Mesendoderm (in vitro differentiated cells): ENCODE measurements around the gene ZNF548.

Source experiments
- DNase-seq: peaks from one replicate; pipeline ENCODE4 v3.0.0; 2013
- H2AK5ac ChIP-seq: 2 replicates; pipeline ENCODE4 v1.6.1; 2013; ENCODE audit warnings: low read length, inconsistent platforms
- H2BK120ac ChIP-seq: 2 replicates; pipeline ENCODE4 v1.6.1; 2013; ENCODE audit warnings: low read depth, mild to moderate bottlenecking, low read length, moderate library complexity, mixed read lengths
- H2BK15ac ChIP-seq: replicated peaks from 2 replicates; pipeline ENCODE4 v1.6.1; 2013; ENCODE audit warnings: low read depth, mild to moderate bottlenecking, moderate library complexity
- H2BK5ac ChIP-seq: 2 replicates; pipeline ENCODE4 v1.6.1; 2013; ENCODE audit warnings: low read length, inconsistent platforms
- H3K18ac ChIP-seq: 2 replicates; pipeline ENCODE4 v1.6.1; 2013; ENCODE audit warnings: mild to moderate bottlenecking, low read length, mixed read lengths
- H3K23ac ChIP-seq: one replicate; pipeline ENCODE4 v1.6.1; 2013; ENCODE audit warnings: low read length
- H3K27ac ChIP-seq: 2 replicates; pipeline ENCODE4 v1.5.1; 2013; ENCODE audit warnings: low read depth, mild to moderate bottlenecking, inconsistent platforms, low read length, moderate library complexity
- H3K27me3 ChIP-seq: 2 replicates; pipeline ENCODE4 v1.6.1; 2013; ENCODE audit warnings: low read length, control low read depth, mild to moderate bottlenecking, inconsistent platforms; ENCODE audit not compliant: insufficient read depth, poor library complexity
- H3K36me3 ChIP-seq: 2 replicates; pipeline ENCODE4 v1.6.1; 2013; ENCODE audit warnings: low read length, inconsistent platforms; ENCODE audit not compliant: control insufficient read depth, insufficient read depth
- H3K4ac ChIP-seq: one replicate; pipeline ENCODE4 v1.6.1; 2013; ENCODE audit warnings: low read depth, mild to moderate bottlenecking, low read length, moderate library complexity
- H3K4me1 ChIP-seq: 2 replicates; pipeline ENCODE4 v1.6.1; 2013; ENCODE audit warnings: low read depth, low read length, inconsistent platforms; ENCODE audit not compliant: control insufficient read depth
- H3K4me2 ChIP-seq: 2 replicates; pipeline ENCODE4 v1.6.1; 2013; ENCODE audit warnings: low read length
- H3K4me3 ChIP-seq: 2 replicates; pipeline ENCODE4 v1.5.1; 2013; ENCODE audit warnings: mild to moderate bottlenecking, low read length
- H3K56ac ChIP-seq: one replicate; pipeline ENCODE4 v1.6.1; 2013; ENCODE audit warnings: low read length
- H3K79me1 ChIP-seq: 2 replicates; pipeline ENCODE4 v1.6.1; 2013; ENCODE audit warnings: low read length, inconsistent platforms
- H3K79me2 ChIP-seq: 2 replicates; pipeline ENCODE4 v1.6.1; 2013; ENCODE audit warnings: mild to moderate bottlenecking, low read length; ENCODE audit not compliant: control insufficient read depth, insufficient read depth
- H3K9ac ChIP-seq: 2 replicates; pipeline ENCODE4 v1.6.1; 2013; ENCODE audit warnings: low read length, inconsistent platforms
- H4K5ac ChIP-seq: one replicate; pipeline ENCODE4 v1.6.1; 2013; ENCODE audit warnings: low read length
- H4K8ac ChIP-seq: one replicate; pipeline ENCODE4 v1.6.1; 2013; ENCODE audit warnings: low read depth, mild to moderate bottlenecking, control low read depth, low read length, moderate library complexity
- WGBS: extraction: QIAGEN DNeasy Blood & Tissue Kit; methylation state at CpG from one replicate; pipeline ENCODE4 v1.1.7; 2013; ENCODE audit warnings: low lambda C conversion rate, missing lambda C conversion rate; ENCODE audit not compliant: insufficient coverage; ENCODE audit errors: extremely low coverage; 5-methylcytosine and 5-hydroxymethylcytosine counted together

Gene ZNF548

GRCh38 chr19:57434386-57435061 lies 44.9 kb downstream of the ZNF548 start:
- Histone ChIP-seq H3K79me2 (peaks cover 31% of the 10 kb centered on the region), H3K27me3 (no peaks in the 10 kb centered on the region), H2BK120ac (no peak overlapping the region), H2AK5ac (no peak overlapping the region), H3K4me3 (peak overlapping the region; percentile 67), H3K79me1 (peaks cover 23% of the 10 kb centered on the region), H3K18ac (peak overlapping the region; percentile 62), H3K4me2 (peak overlapping the region; percentile 34), H4K5ac (no peak overlapping the region), H3K56ac (peak overlapping the region; percentile 59), H4K8ac (peak overlapping the region; percentile 94), H3K9ac (peak overlapping the region; percentile 76), H3K4me1 (peaks cover 6% of the 10 kb centered on the region), H2BK15ac (no peak overlapping the region), H3K4ac (no peak overlapping the region), H3K36me3 (no peaks in the 10 kb centered on the region), H2BK5ac (no peak overlapping the region), H3K23ac (no peak overlapping the region), H3K27ac (no peak overlapping the region)
- peak; percentile 15 for DNase-seq
- WGBS = no CpG with 5 or more reads among the region's 15 CpGs

DNA sequence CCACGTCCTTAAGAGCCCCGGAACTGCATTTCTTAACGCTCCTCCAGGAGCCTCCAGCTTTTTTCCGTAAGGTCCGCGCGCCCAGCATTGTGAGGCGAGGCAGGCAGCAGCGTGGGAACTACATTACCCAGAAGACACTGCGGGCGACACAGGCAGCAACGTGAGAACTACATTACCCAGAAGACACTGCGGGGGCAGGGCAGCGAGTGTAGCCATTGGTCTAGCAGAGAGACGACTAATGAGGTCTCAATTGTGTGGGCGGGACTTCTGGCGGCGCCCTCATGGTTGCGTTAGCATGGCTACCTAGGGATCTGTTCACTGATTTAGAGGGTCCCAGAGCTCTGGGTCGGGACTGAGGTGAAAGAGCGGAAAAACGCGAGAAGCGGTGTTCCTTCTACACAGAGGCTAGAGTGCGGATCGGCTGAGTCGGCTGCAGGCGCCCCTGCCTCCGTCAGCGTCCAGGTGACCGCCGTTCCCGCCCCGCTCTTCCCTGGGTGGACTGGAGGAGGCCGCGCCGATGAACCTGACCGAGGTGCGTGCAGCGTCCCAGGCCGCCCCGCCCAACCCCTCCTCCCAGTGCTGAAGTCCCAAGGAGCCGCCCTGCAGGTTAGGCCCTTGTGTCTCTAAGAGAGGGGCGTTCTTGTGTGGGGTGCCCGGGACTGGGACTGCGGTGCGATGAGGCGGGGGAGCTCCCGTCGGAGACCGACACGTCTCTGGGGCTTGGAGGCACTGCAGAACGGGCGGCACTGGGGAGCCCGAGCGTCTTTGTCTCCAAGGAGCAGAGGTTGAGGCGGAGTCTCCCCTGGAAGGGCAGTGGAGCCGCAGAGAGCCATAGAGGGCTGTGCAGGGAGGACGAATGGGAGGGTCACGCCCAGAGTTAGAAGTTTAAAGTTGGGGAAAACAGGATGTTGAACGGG lies 45.7 kb downstream of the ZNF548 start, which contains the start of gene ZNF749:
Gene ZNF749 (plus strand): TSS at position 264 of the 917 bp plus-strand sequence. CDS start 254 bp downstream, at position 518.
- Histone ChIP-seq H3K79me1 (peaks cover 30% of the 10 kb centered on the region), H3K27me3 (no peaks in the 10 kb centered on the region), H3K27ac (peak within 1 kb of the TSS; percentile 72), H3K36me3 (no peaks in the 10 kb centered on the region), H3K4me1 (peaks cover 6% of the 10 kb centered on the region), H3K79me2 (peaks cover 39% of the 10 kb centered on the region), H4K8ac (peak within 1 kb of the TSS; percentile 94), H2BK120ac (no peak within 1 kb of the TSS), H3K9ac (peak within 1 kb of the TSS; percentile 91), H3K18ac (peak within 1 kb of the TSS; percentile 62), H3K56ac (peak within 1 kb of the TSS; percentile 96), H3K4me3 (peak within 1 kb of the TSS; percentile 67), H3K23ac (peak within 1 kb of the TSS; percentile 68), H2BK15ac (no peak within 1 kb of the TSS), H2AK5ac (peak within 1 kb of the TSS; percentile 43), H4K5ac (no peak within 1 kb of the TSS), H2BK5ac (no peak within 1 kb of the TSS), H3K4me2 (peak within 1 kb of the TSS; percentile 97), H3K4ac (no peak within 1 kb of the TSS)
- no CpG with 5 or more reads among the region's 61 CpGs for WGBS
- peak; percentile 100 for DNase-seq

DNA sequence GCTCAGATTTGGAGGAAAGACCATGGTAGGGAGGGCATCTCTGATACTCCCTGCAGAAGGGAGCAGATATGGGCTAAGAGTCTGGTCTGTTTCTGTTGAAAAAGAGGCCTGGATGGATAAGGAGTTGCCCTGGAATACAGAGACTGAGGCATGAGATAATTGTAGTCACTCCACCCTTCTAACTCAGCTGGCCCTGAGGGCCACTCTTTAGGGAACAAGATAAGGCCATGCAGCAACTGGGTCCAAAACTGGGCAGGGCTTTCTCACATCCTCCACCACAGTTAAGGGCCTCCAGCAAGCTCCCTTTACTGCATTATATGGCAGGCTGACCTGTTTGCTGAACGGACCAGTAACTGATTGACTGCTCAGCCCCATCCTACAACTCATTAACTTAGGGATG lies 46.8 kb downstream of the ZNF548 start:
- H3K23ac ChIP-seq = no peak overlapping the region
- WGBS = no CpG with 5 or more reads among the region's 1 CpG
- no peak overlapping the region for H2BK120ac ChIP-seq
- no peak overlapping the region for H2BK5ac ChIP-seq
- H2AK5ac ChIP-seq = no peak overlapping the region
- peak; percentile 21 for DNase-seq
- peaks cover 36% of the 10 kb centered on the region for H3K79me1 ChIP-seq
- H3K79me2 ChIP-seq = peaks cover 46% of the 10 kb centered on the region
- H4K5ac ChIP-seq = no peak overlapping the region
- H3K4me3 ChIP-seq = peak overlapping the region; percentile 66
- H3K27me3 ChIP-seq = no peaks in the 10 kb centered on the region
- H3K4ac ChIP-seq = no peak overlapping the region
- no peaks in the 10 kb centered on the region for H3K36me3 ChIP-seq
- H3K4me1 ChIP-seq = peaks cover 6% of the 10 kb centered on the region
- H2BK15ac ChIP-seq = no peak overlapping the region
- H3K56ac ChIP-seq = peak overlapping the region; percentile 96
- H3K27ac ChIP-seq = no peak overlapping the region
- no peak overlapping the region for H3K18ac ChIP-seq
- H4K8ac ChIP-seq = no peak overlapping the region
- H3K9ac ChIP-seq = peak overlapping the region; percentile 91
- H3K4me2 ChIP-seq = peak overlapping the region; percentile 97

GRCh38 chr19:57437931-57438330 lies 48.3 kb downstream of the ZNF548 start:
- no peak overlapping the region for H2AK5ac ChIP-seq
- H3K9ac ChIP-seq = peak overlapping the region; percentile 28
- no peak overlapping the region for H2BK120ac ChIP-seq
- H3K27ac ChIP-seq = no peak overlapping the region
- no peak overlapping the region for H3K4me2 ChIP-seq
- H3K36me3 ChIP-seq = peaks cover 2% of the 10 kb centered on the region
- H3K27me3 ChIP-seq = no peaks in the 10 kb centered on the region
- H3K23ac ChIP-seq = no peak overlapping the region
- peaks cover 6% of the 10 kb centered on the region for H3K4me1 ChIP-seq
- H3K79me1 ChIP-seq = peaks cover 46% of the 10 kb centered on the region
- H3K18ac ChIP-seq = no peak overlapping the region
- peaks cover 56% of the 10 kb centered on the region for H3K79me2 ChIP-seq
- H2BK15ac ChIP-seq = no peak overlapping the region
- H3K4me3 ChIP-seq = no peak overlapping the region
- no peak overlapping the region for H4K8ac ChIP-seq
- no peak overlapping the region for H3K56ac ChIP-seq
- WGBS = no CpG with 5 or more reads among the region's 4 CpGs
- H2BK5ac ChIP-seq = no peak overlapping the region
- no peak overlapping the region for H4K5ac ChIP-seq
- DNase-seq = no peak
- no peak overlapping the region for H3K4ac ChIP-seq

- peaks cover 56% of the 10 kb centered on the region for H3K79me2 ChIP-seq
- peaks cover 50% of the 10 kb centered on the region for H3K79me1 ChIP-seq
- no peak overlapping the region for H3K23ac ChIP-seq
- H3K27me3 ChIP-seq = no peaks in the 10 kb centered on the region
- H3K36me3 ChIP-seq = peaks cover 10% of the 10 kb centered on the region
- no peak overlapping the region for H3K27ac ChIP-seq
- H3K4ac ChIP-seq = no peak overlapping the region
- H4K5ac ChIP-seq = no peak overlapping the region
- no peak overlapping the region for H3K9ac ChIP-seq
- no CpG with 5 or more reads among the region's 9 CpGs for WGBS
- H2BK15ac ChIP-seq = no peak overlapping the region
- no peak overlapping the region for H3K18ac ChIP-seq
- no peak overlapping the region for H3K4me2 ChIP-seq
- no peak overlapping the region for H2BK5ac ChIP-seq
- no peak overlapping the region for H3K4me3 ChIP-seq
- no peak overlapping the region for H4K8ac ChIP-seq
- no peak overlapping the region for H3K56ac ChIP-seq
- no peak overlapping the region for H2BK120ac ChIP-seq
- peak; percentile 8 for DNase-seq
- no peak overlapping the region for H2AK5ac ChIP-seq
- peaks cover 6% of the 10 kb centered on the region for H3K4me1 ChIP-seq
Measured at GRCh38 chr19:57438925-57439324, 49.3 kb downstream of the ZNF548 start.
